ENCODE measurements around the gene TSPAN4.

The TSPAN4 gene, protein sequence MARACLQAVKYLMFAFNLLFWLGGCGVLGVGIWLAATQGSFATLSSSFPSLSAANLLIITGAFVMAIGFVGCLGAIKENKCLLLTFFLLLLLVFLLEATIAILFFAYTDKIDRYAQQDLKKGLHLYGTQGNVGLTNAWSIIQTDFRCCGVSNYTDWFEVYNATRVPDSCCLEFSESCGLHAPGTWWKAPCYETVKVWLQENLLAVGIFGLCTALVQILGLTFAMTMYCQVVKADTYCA

DNA sequence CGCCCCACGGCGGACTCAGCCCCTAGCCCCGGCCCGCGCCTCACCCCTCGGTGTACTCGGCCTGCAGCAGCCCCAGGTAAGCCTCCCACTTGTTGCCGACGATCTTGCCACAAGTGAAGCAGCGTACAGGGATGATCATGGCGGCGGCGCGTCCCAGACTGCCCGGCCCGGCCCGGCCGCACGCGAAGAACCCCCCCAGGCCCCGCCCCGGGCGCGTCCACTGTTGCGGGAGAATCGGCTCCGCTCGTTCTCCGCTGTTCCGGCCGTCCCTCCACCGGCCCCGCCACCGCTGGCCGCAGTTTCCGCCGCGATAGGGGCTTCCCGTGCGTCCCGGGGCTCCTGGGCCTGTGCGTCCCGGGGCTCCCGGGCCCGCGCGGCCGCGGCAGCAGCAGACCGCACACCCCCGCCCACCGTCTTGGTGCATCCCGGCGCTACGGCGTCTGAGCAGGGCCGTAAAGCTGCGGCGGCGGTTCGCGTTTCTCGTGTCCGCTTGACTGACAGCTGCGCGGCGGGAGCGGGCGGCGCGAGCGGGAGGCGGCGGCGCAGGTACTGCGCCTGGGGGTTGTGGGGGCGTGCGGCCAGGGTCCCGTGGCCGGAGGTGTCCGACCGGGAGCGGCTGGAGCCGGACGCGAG, at the start of gene TSPAN4, which contains the start of gene POLR2L:
Gene TSPAN4, plus strand, starts transcription at position 483 of the 633 bp plus-strand sequence. CDS start 7,453 bp downstream, outside the sequence.
Gene POLR2L, minus strand, starts transcription at position 160 of the 633 bp plus-strand sequence. Its CDS starts 21 bp downstream, at position 139.
- DNase-seq (ENCODE audit: extremely low read depth in 1 of 2, low read depth in 1 of 2): peak; percentile 61 to 84

DNA sequence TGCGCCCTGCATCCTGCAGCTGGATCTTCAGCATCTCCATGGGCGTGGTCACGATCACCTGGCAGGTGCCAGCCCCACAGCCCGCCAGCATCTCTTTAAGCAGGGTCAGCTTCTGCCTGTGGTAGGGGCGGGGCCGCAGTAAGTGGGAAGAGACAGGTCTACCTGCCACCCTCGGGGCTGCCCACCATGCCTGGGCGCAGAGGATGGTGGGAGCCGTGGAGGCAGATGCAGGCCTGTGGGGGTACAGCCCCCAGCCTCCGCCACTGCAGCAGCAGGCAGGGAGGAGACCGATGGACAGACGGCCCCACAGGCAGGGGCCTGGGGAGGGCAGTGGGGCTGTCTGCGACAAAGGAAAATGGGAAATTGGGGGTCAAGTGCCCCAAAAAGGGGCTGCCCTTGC, 49.8 kb upstream of the TSPAN4 start:
- no peak for DNase-seq (ENCODE audit: extremely low read depth in 1 of 2, low read depth in 1 of 2)

DNA sequence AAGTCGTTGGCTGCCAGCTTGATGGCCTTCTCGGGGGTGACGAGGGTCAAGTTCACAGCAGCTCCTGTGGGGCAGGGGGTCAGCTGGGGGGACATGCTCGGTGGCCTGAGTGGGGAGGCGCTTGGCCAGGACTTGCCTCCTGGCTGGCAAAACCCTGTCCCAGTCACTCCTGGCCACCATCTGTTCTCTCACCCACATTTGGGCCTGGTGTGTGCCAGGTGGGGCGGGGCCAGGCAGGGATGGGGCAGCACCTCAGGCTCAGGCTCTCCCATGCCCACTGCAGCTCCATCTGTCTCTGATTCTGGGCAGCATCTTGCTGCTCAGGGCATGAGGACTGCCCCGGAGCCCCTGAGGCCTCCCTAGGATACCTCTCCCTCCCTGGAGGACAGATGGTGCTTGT, 49.1 kb upstream of the TSPAN4 start:
- no peak for DNase-seq (ENCODE audit: extremely low read depth in 1 of 2, low read depth in 1 of 2)

DNA sequence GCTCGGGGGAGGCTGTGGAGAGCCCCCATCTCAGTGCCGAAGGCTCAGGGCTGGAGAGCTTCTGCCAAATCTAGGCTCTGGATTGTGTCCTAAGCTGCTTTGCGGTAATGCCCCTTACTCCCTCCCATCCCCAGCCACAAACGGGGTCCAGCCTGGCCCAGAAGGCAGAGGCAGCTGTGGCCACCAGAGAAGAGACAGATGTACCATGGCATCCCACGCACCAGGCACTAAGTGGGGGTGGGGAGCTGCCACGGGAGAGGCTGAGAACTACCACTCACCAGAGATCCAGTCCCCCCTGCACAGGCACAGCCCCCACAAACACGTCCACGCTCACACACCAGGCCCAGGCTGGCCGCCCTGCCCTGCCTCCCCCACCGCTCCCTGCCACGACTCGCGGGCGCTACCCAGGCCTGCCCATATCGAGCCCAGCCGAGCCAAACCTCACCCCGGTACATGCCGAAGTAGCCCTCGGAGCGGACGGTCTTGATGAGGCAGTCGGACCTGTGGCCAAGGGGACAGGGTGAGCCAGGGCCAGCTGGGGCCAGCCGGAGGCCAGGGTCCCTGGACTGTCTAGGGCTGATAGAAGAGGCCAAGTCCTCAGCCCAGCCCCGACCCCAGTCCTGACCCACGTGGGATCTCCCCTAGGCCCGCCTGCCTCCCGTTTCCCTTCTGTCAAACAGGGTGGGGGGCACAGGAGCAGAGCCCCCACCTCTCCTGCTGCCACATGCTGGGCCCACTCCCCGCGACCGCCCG, 48.5 kb upstream of the TSPAN4 start:
- DNase-seq (ENCODE audit: extremely low read depth in 1 of 2, low read depth in 1 of 2): no peak

DNA sequence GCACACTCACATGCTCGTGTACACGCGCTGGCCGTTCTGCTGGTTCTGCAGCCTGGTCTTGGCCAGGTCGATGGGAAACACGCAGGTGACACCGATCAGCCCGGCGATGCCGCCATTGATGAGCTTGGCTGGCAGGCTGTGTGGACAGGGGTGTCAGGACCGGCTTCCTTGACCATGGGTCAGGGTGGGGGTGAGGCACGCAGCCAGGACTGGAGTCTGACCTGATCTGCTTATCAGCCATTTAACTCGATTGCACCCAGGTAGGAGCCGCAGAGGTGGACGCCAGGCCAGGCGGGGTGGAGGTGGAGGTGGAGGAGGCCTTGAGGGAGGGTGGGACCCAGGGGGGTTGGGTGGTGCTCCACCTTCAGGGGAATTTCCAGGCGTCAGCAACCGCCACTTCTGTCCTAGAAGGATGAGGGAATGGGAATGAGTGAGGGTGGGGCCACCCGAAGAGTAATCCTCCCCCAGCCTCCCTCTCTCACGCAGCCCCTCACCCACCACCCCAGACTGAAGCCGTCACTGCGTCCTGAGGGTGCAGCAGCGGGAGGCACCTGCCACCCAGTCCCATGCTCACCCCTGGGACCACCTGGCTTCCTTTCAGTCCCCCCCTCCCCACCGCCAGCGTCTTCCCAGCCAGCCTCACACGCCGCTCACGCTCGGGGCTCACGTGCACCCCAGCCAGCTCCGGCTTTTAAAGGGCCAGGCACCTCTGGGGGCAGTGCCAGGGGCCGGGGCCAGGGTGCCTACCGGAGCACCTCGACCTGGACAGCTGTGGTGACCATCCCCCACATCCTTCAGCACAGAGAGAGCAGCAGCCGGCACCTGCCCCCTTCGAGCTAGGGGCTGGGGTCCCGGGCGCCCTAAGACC, 47.7 kb upstream of the TSPAN4 start:
- no peak for DNase-seq (ENCODE audit: extremely low read depth in 1 of 2, low read depth in 1 of 2)

DNA sequence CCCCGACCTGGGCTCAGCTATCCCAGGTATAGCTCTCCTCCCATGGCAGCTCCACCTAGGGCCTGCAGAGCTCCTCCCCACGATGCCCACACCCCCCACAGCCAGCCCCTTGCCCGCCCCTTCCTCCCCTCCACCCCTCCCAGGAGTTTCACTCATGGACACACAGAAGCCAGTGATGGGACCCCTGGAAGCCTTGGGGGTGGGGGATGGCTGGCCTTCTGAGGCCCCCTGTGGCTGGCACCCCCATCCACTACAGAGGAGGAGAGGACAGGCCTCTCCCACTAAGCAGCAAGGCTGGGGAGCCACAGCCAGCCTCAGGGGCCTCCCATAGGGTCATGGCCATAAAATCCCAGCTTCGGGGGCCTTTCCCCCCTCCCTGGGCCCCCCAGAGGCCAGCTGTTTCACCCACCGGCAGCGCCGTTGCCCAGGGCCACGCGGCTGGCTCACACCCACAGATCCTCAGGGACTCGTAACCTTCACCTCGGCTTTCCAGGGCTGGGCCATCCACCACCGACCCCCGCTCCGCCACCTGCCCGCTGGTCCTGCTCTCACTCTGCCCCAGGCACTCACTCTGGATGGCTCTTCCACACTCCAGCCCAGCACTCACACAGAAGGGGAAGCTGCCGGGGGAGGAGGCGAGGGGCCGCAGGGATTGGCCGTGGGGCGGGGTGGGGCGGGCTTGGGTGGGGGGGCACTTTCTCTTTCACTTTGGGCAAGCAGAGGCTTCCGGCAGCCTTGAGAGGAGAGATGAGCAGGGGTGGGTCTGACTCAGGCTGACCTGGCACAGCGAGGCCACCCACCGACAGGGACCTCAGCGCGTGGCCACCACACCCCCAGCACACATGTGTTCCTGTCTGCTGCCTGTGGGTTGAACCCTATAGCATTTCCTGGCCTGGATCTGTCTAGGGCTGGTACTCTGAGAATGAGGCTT, 46.8 kb upstream of the TSPAN4 start:
- DNase-seq (ENCODE audit: extremely low read depth in 1 of 2, low read depth in 1 of 2): peak in 1 of 2 donors; percentile 56

DNA sequence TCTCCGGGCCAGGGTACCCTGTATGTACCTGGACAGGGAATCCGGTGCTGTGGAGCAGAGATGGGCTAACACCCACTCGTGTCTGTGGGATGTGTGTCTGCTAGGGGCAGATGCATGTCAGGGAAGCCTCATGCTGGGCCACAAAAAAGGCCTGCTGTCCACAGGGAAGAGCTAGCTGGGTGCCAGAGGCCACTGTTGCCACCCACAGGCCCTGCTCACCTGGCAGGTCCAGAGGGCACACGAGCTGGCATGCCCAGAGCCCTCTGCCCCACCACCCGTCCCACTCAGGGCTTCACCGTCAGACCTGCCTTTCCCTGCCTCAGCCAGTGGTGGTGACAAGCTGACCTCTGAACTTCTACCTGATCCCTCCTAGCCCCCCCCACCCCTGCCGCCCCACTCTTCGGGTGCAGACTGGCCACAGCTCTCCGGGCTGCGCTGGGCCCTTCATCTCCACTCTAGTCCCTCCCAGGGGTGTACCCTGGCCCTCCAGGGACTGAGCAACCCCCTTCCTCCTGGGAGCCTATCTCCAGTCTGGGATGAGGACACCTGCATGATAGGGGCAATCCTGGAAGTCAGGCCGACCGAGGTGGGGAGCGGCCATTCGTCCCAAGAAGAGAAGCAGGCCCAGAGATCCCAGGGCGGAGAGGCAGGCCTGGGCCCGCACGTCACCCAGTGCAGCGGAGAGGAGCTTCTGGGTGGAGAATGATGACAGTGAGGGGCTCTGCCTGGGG, 45.9 kb upstream of the TSPAN4 start:
- DNase-seq (ENCODE audit: extremely low read depth in 1 of 2, low read depth in 1 of 2): no peak

DNA sequence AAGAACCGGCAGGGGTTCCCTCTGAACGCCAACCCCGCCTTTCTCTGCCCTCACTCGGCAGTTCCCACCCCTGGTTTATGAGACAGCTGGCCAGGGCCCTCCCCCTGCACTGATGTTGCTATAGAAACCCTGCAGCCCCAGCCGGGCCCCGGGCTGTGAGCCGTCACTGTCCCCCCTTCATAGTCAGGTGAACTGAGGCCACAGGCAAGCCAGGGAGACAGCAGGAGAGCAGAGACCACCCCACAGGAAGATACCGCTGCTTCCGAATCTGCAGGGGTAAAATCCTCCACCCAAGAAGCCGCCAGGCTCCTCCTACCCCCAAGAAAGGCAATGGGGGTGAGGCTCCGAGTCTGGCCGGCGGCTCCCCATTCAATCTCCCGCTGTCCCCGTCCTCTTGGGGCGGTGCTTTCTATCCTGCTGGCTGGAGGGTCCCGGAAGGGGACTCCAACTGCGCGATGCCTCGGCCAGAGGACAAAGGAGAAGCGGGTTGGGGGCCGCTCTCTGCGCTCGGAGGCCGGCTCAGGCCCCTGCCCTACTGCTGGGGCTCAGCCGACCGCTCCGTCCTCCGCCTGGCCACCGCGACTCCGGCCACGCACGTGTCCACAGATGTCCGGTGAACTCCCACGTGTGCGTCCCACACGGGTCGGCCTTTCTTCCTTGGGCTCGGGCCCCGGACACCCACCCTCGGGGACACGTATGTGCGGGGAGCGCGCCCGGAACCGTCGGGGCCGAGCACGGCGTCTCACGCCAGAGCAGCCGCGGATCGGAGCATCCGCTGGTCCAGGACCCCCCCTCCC, 45.2 kb upstream of the TSPAN4 start:
- peak; percentile 52 to 63 for DNase-seq (ENCODE audit: extremely low read depth in 1 of 2, low read depth in 1 of 2)

DNA sequence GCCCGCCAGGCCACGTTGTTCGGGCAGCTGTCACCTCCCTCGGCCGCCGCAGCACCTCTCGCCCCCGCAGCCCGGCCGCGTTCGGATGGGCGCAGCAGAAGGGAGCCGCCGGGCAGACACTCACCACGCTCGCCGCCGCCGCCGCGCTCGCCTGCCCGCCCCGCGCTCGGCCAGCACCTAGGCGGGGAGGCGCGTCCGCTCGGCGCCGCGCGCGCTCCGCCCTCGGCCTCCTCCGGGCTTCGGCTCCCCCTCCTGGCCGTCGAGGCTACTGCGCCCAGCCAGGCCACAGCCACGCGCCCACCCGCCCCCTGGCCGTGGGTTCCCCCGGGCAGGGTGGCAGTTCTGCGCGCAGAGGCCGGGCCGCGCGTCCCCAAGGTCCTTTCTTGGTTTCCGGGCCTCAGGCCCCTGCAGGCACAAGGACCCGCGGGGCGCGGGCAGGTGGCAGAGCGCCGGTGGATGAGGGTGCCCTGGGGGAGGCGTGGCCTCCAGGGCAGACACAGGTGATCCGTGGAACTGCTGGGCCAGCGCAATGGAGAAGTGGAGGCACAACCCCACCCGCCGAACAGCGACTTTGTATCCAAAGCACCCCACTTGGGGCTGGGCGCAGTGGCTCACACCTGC, 44.4 kb upstream of the TSPAN4 start, which contains the start of gene SLC25A22:
Gene SLC25A22, minus strand, starts transcription at position 189 of the 621 bp plus-strand sequence. CDS start 3,275 bp downstream, outside the sequence.
- peak; percentile 51 to 79 for DNase-seq (ENCODE audit: extremely low read depth in 1 of 2, low read depth in 1 of 2)

DNA sequence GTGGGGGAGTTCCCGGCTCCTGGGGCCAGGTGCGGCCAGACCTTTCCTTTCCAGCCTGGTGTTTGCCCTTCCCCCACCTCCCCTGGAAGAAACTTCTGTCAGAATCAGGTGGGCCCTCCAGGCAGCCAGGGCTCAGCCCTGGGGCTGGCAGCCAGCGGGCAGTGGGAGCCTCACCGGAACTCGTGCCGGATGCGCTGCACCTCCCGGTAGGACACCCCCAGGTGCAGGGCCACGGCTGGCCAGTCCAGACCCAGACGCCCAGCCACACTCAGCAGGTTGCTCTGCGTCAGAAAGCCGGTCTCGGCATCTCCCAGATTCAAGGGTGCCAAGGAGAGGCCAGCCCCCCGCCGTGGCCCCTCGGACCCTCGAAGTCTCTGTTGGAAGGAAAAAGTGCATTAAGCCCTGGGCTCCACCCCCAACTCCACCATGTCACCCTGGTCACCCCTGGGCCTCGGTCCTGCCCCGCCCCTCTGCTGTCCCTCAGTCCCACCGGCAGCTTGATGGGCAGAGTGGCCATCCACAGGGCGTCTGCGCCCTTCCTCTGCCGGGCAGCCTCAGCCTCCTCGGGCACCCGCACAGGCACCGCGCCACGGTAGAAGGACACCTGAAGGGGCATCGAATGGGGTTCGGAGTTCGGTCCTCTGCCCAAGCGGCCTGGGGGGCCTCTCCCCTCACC, 42.9 kb upstream of the TSPAN4 start:
- no peak for DNase-seq (ENCODE audit: extremely low read depth in 1 of 2, low read depth in 1 of 2)

DNA sequence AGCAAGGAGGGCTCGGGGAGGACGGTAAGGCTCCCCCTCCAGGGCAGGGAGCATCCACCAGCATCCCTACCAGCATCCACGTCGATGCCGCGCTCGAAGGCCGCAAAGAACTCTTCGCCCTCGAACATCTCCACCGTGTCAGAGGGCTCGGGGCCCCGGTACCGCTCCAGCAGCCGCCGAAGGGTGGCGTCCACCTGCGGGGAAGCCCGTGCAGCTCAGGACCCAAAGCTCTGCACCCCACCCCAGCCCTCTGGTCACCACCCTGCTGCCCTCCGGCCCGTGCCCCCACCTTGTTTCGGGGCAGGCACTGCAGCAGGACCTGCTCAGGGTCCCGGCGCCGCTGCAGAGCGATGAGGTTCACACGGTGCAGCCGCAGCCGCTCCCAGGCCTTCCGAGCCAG, 42.2 kb upstream of the TSPAN4 start:
- DNase-seq (ENCODE audit: extremely low read depth in 1 of 2, low read depth in 1 of 2): no peak

DNA sequence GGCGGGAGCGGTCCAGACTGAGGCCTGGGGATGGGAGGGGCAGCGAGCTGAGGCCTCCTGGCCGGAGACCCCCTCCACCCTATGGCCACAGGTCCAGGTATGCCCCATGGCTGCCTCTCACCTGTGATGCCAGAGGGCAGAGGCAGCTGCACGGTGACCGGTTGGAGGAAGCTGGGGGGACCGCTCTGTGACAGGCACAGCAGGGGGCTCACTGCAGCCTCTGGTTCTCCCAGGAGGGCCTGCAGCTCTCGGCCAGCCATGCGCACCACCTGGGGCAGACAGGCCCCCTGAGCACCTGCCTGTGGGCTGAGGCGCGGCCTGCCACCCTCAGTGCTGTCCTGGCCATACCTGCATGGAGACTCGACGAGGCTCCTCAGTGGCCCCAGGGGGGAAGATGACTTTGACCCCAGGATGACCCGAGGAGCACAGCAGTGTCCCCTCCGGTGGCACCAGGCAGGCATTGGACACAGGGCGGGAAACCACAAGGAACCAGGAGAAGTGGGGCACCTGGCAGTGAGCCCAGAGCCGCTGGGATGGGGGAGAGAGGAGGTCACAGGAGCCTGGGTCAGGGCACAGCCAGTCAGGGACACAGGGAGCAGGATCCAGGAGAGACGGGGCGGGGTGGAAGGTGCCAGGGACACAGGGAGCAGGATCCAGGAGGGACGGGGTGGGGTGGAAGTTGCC, 41.4 kb upstream of the TSPAN4 start:
- no peak for DNase-seq (ENCODE audit: extremely low read depth in 1 of 2, low read depth in 1 of 2)

DNA sequence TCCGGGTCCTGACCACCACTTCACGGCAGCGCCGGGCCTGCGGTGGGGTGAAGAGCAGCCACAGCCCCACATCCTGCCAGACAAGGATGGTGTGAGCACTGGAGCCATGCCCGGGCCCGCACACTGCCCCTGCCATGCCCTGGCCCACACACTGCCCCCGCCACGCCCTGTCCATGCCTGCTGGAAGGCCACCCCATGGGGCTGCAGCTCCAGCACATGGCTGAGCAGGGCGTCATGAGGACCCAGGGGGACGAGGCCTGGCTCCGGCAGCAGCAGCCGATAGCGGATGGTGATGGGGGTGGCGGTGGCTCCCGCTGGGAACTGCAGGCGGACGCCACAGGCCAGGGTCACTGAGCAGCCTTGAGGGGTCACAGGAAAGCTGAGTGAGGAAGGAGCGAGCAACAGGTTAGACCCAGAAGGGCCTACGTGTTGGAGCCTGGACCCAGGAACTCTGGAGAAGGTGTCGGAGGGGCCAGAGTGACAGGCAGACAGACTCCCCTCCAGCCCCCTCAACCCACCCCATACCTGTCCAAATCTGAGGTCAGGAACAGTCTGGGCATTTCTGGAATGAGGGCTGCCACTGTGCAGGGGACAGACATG, 40.5 kb upstream of the TSPAN4 start:
- no peak for DNase-seq (ENCODE audit: extremely low read depth in 1 of 2, low read depth in 1 of 2)

DNA sequence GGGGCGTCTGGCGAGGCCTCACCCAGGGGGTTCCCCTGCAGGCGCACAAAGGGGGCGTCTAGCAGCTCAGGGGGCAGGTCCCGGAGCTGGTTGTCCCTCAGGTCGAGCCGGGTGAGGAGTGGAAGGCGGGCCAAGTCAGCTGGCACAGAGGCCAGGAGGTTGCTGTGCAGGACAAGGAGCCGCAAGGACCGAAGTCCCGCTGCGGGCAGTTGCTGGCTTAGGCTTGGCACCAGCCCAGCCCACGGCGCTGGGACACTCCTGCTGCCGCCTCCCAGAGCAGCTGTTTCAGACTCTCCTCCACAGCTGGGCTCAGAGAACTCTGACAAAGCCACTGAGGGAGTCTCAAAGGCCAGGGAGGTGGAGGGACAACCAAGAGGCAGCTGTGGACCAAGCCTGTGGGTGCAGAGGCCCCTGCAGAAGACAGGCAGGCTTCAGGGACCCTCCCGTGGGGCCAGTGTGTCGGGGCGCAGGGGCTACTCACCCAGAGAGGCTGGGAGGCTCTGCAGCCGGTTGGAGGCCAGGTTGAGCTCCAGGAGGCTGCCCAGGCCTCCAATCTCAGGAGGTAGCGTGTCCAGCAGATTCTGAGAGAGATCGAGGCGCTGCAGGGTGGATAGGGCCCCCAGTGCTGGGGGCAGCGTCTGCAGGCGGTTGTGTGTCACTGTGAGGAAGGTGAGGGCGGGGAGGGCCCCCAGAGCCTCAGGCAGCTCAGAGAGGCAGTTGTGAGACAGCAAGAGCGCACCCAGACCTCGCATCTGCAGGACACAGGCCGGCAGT, 39.8 kb upstream of the TSPAN4 start:
- DNase-seq (ENCODE audit: extremely low read depth in 1 of 2, low read depth in 1 of 2): no peak

DNA sequence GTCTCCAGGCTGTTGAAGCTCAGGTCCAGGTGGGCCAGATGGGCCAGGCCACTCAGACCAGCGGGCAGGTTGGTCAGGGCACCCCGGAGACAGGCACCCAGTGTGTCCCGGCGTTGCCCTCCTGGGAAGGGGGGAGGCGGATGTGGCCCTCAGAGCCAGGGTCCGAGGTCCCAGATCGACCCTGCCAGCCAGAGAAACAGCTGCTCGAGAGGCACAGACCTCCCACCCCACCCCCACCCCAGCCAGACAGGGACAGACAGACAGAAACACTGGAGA, 39.2 kb upstream of the TSPAN4 start:
- no peak for DNase-seq (ENCODE audit: extremely low read depth in 1 of 2, low read depth in 1 of 2)

All from activated CD8-positive, alpha-beta memory T cell treated with anti-CD3 and anti-CD28 coated beads for 1 hour (primary cell).